GM20000 (cell line): ENCODE measurements around the gene C7orf33.
"Not testable (repeated sequence)": the region's sequence is repeated elsewhere in the genome, so short reads cannot be mapped to it uniquely, and the experiment has no call there.

ENCODE experiments used
- DNase-seq: peaks from one replicate; pipeline ENCODE4 v3.0.0; 2012; ENCODE audit warnings: low spot score
- CTCF ChIP-seq: IDR thresholded peaks from 2 replicates; pipeline ENCODE4 v1.5.1; 2012; ENCODE audit warnings: mild to moderate bottlenecking, control low read depth; ENCODE audit errors: extremely low read depth, missing control alignments

Gene C7orf33

GRCh38 chr7:148570510-148570909, 20.1 kb upstream of the C7orf33 start:
- TF ChIP-seq CTCF, result no peak
- DNase-seq, result no peak

- not testable (repeated sequence) for DNase-seq
These were observed 19.6 kb upstream of the C7orf33 start for GRCh38 chr7:148570973-148571372.

DNA sequence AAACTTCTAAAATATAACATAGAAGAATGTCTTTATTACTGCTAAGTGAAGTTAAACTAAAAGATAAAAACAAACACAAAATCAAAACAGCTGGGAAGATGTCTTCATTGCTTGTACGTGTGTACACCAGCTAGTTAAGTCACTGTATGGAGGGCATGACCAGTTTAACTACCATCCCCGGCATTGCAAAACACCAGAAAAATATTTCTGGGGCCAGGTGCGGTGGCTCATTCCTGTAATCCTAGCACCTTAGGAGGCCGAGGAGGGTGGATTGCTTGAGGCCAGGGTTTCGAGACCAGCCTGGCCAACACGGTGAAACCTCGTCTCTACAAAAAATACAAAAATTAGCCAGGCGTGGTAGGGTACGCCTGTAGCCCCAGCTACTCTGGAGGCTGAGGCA, 19.2 kb upstream of the C7orf33 start:
- no peak for DNase-seq
- TF ChIP-seq CTCF, result no peak

DNA sequence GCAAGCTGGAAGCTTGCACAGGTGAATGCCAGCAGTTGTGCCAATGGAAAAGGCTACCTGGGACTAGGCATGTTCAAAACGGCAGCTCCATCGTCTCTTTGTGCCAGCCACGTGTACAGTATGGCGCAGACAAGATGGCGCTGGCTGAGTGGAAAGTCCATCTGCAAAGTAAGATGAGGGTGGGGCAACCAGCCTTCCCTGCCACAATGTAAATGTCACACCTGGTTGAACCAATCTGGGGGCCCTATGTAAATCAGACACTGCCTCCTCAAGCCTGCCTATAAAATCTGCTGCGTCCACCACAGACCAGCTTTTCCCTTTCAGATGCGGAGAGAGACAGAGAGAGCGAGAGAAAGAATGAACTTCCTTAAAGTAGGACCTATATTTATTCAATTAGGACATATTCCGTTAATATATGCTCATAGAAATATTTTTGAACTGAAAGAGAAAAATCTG, 18.5 kb upstream of the C7orf33 start:
- no peak for DNase-seq
- no peak for TF ChIP-seq CTCF

GRCh38 chr7:148573581-148573980, 17.0 kb upstream of the C7orf33 start:
- not testable (repeated sequence) for DNase-seq

GRCh38 chr7:148575640-148576411, 14.7 kb upstream of the C7orf33 start:
- TF ChIP-seq CTCF, result peak; percentile 83
- DNase-seq, result peak; percentile 71

DNA sequence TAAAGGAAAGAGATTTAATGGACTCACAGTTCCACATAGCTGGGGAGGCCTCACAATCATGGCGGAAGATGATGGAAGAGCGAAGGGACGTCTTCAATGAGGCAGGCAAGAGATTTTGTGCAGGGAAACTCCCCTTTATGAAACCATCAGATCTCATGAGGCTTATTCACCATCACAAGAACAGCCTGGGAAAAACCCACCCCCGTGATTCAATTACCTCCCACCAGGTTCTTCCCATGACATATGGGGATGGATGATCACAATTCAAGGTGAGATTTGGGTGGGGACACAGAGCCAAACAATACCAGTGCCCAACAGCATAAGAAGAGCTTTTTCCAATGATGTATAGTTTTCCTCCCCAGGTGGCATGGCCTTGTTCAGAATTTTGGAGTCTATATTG, 11.2 kb upstream of the C7orf33 start:
- no peak for TF ChIP-seq CTCF
- no peak for DNase-seq

DNA sequence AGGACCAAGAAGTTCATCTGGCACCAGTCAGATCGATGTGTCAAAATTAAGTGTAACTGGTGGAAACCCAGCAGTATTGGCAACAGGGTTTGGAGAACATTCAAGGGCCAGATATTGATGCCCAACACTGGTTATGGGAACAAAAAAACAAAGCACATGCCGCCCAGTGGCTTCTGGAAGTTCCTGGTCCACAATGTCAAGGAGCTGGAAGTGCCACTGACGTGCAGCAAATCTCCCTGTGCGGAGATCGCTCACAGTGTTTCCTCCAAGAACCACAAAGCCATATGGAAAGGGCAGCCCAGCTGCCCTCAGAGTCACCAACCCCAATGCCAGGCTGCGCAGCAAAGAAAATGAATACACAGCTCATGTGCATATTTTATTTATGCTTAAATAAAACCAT, 10.1 kb upstream of the C7orf33 start:
- TF ChIP-seq CTCF, result no peak
- no peak for DNase-seq

DNA sequence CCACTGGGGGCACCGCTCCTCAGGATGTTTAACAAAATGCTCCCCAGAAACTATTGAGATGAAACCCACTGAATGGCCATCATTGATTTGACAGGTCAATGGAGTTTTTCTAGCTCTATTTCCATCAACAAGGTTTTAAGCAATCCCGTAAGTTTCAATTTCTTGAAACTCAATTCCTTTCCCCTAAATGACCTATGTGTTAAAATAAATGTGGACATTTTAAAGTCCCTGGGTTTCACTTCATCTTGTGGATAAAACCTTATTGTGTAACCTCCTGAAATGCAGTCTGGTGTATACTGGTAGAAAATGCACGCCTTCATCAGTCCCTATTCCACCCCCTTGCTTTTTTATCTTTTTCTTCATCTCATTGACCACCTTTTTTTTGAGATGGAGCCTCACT, 8.9 kb upstream of the C7orf33 start:
- no peak for TF ChIP-seq CTCF

More for the DNA sequence above, 8.9 kb upstream of the C7orf33 start:
- DNase-seq, result no peak
